ENCODE measurements around the gene CERT1.
"Not testable (repeated sequence)": the region's sequence is repeated elsewhere in the genome, so short reads cannot be mapped to it uniquely, and the experiment has no call there.

The CERT1 gene

DNA sequence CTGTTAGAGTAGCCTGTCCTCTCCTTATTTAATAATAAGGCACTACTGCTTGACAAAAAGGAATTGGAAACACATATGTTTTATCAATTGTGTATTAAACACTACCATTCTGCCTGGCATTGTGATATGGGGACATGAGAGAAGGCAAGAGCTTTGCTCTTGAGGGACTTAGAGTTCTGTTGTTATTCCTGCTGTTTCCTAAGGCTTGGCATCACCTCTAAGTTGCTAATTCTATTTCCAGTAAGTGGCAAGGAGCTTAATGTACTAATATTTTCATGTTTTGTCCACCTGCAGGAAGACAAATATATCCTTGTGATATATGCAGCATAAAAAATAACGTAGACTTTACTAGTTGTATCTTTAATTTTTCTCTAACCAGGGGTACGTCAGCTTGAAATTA is 161.8 kb downstream of the CERT1 start:
- DNase-seq (ENCODE audit: insufficient read length, low spot score) (no peak), FAIRE-seq (no peak)
- no peak for TF ChIP-seq POLR2A (IDR thresholded peaks at IDR 0.05; ENCODE audit: low read depth, low read length)

- DNase-seq (ENCODE audit: insufficient read length, low spot score) (no peak), FAIRE-seq (peak; percentile 70)
- TF ChIP-seq POLR2A (IDR thresholded peaks at IDR 0.05; ENCODE audit: low read depth, low read length) = no peak
These were observed 163.2 kb downstream of the CERT1 start for GRCh38 chr5:75348241-75348640.

DNA sequence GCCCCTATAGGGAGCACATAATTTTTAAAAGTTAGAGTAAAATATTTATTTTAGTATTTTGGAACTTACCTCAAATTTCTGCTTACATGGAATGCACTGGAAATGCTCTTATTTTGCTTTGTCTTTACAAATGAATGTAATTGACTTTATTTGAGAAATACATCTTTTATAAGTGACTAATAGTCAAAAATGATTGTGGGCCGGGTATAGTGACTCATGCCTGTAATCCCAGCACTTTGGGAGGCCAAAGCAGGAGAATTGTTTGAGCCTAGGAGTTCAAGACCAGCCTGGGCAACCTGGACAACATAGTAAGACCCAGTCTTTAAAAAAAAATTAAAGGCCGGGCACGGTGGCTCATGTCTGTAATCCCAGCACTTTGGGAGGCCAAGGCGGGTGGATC is 168.6 kb downstream of the CERT1 start:
- no peak for TF ChIP-seq POLR2A (IDR thresholded peaks at IDR 0.05; ENCODE audit: low read depth, low read length)
- DNase-seq (ENCODE audit: insufficient read length, low spot score) = no peak
- no peak for FAIRE-seq

DNA sequence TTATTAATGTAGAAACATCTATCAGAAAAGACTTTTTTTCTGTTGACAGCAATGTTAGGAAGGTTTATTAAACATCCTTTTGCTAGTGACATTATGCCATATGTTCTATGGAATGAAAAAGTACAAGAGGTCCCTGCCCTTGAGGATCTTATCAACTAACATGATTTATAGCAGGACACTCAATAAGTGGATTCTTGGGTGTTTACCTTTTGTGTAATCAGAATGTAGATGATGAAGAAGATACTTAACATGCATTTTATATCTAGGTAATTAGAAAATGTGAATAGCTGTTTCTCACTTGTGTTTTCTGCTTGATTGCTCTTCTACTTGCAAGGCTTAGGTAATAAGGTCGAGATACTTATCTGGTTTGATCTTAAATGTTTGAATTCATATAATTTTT is 169.5 kb downstream of the CERT1 start:
- DNase-seq (ENCODE audit: insufficient read length, low spot score) (no peak), FAIRE-seq (no peak)
- no peak for TF ChIP-seq POLR2A (IDR thresholded peaks at IDR 0.05; ENCODE audit: low read depth, low read length)

GRCh38 chr5:75340714-75341478 is 170.5 kb downstream of the CERT1 start:
- FAIRE-seq (no peak), DNase-seq (ENCODE audit: insufficient read length, low spot score) (no peak)
- no peak for TF ChIP-seq POLR2A (IDR thresholded peaks at IDR 0.05; ENCODE audit: low read depth, low read length)

- no peak for FAIRE-seq
- no peak for DNase-seq (ENCODE audit: insufficient read length, low spot score)
- TF ChIP-seq POLR2A (IDR thresholded peaks at IDR 0.05; ENCODE audit: low read depth, low read length) = no peak
These were observed 173.0 kb downstream of the CERT1 start for GRCh38 chr5:75338408-75338807.

DNA sequence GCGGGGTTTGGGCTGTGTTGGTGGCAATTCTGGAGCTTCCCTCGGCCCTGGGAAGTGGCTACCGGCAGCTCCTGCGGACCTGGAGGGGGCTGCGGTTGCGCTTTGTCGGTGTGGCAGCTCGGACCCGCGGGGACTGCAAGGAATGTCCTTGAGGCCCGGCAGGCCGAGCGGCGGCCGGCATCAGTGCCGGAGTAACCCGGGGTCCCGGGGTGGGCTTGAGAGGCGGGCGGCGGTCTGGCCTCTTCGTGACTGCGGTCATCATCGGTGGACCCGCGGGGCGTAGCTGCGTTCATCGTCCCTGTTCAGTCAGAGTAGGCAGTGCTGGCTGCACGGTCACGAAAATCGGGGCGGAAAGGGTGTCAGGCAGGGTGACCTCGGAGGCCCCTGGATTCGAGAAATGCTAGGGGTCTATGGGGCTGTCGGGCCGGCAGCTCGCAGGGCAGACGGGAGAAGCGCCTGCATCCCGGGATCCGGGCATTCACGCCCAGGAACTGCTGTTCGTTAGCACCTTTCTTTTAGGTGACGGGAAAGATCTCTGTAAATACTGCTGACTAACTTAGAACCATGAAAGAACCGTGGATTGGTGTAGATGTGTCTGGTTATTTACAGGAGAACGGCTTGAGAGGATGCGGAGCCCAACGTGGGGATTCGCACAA is 173.9 kb downstream of the CERT1 start:
- no peak for DNase-seq (ENCODE audit: insufficient read length, low spot score)
- TF ChIP-seq POLR2A (IDR thresholded peaks at IDR 0.05; ENCODE audit: low read depth, low read length) = no peak
- FAIRE-seq = no peak

GRCh38 chr5:75336615-75337336 is 174.7 kb downstream of the CERT1 start, which contains the start of gene HMGCR:
HMGCR (plus strand) TSS chr5:75337220; CDS start chr5:75342606, 5,386 bp downstream.
- DNase-seq (ENCODE audit: insufficient read length, low spot score) = peak; percentile 83
- FAIRE-seq = peak; percentile 98
- peak; percentile 94 for TF ChIP-seq POLR2A (IDR thresholded peaks at IDR 0.05; ENCODE audit: low read depth, low read length)

DNA sequence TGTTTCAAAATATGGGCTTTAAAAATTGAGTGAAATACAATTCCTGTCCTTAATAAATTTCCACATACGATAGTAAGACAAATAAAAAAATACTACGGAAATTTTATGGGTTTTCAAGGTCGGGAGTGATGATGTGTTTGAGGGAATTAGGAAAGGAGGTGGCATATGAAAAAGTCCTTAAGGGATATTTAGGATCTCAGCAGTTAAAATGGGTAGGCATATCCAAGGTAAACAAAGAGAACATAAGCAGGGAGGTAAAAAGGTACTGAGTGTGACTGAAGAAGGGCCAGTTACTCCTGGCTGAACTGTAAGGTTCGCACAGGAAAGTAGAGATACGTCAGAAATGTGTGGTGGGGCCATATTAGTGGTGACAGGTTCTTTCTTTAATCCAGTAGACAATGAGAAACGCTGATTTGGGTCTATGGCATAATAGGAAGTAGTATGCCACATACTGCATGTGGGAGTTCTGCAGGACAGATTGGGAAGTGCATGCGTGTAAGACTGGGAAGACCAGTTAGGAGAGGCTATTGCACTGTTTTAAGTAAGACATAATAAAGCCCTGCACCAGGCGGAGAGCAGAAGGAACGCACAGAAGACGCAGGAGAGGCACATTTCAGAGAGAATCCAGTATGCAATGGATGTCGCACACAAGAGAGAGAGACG is 175.3 kb downstream of the CERT1 start:
- DNase-seq (ENCODE audit: insufficient read length, low spot score) (peak; percentile 30), FAIRE-seq (peak; percentile 60)
- TF ChIP-seq POLR2A (IDR thresholded peaks at IDR 0.05; ENCODE audit: low read depth, low read length) = no peak

GRCh38 chr5:75335486-75335885 is 175.9 kb downstream of the CERT1 start:
- FAIRE-seq (no peak), DNase-seq (ENCODE audit: insufficient read length, low spot score) (no peak)

DNA sequence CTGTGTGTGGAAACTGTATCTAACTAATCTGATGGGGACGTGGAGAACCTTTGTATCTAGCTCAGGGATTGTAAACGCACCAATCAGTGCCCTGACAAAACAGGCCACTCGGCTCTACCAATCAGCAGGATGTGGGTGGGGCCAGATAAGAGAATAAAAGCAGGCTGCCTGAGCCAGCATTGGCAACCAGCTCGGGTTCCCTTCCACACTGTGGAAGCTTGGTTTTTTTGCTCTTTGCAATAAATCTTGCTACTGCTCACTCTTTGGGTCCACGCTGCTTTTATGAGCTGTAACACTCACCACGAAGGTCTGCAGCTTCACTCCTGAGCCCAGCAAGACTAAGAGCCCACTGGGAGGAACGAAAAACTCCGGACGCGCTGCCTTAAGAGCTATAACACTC is 177.0 kb downstream of the CERT1 start:
- DNase-seq (ENCODE audit: insufficient read length, low spot score); FAIRE-seq: not testable (repeated sequence)

More at GRCh38 chr5:75335486-75335885, 175.9 kb downstream of the CERT1 start:
- TF ChIP-seq POLR2A (IDR thresholded peaks at IDR 0.05; ENCODE audit: low read depth, low read length) = no peak

DNA sequence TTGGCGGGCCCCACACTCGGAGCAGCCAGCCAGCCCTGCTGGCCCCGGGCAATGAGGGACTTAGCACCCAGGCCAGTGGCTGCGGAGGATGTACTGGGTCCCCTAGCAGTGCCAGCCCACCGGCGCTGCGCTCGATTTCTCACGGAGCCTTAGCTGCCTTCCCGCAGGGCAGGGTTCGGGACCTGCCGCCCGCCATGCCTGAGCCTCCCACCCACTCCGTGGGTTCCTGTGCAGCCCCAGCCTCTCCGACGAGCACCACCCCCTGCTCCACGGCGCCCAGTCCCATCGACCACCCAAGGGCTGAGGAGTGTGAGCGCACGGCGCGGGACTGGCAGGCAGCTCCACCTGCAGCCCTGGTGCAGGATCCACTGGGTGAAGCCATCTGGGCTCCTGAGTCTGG is 177.7 kb downstream of the CERT1 start:
- FAIRE-seq; DNase-seq (ENCODE audit: insufficient read length, low spot score): not testable (repeated sequence)

GRCh38 chr5:75331095-75332090 is 180.0 kb downstream of the CERT1 start:
- DNase-seq (ENCODE audit: insufficient read length, low spot score) = no peak
- no peak for TF ChIP-seq POLR2A (IDR thresholded peaks at IDR 0.05; ENCODE audit: low read depth, low read length)
- no peak for FAIRE-seq

Measured in H54 (cell line).